Measurements from ENCODE around the gene ZNF609. TPM values are rescaled to one million over a fixed set of nuclear protein-coding genes. Genes with fewer than 3 reads are reported as not detected.

ZNF609 gene
- polyA plus RNA-seq, 1 experiment, result 12.5 TPM

DNA sequence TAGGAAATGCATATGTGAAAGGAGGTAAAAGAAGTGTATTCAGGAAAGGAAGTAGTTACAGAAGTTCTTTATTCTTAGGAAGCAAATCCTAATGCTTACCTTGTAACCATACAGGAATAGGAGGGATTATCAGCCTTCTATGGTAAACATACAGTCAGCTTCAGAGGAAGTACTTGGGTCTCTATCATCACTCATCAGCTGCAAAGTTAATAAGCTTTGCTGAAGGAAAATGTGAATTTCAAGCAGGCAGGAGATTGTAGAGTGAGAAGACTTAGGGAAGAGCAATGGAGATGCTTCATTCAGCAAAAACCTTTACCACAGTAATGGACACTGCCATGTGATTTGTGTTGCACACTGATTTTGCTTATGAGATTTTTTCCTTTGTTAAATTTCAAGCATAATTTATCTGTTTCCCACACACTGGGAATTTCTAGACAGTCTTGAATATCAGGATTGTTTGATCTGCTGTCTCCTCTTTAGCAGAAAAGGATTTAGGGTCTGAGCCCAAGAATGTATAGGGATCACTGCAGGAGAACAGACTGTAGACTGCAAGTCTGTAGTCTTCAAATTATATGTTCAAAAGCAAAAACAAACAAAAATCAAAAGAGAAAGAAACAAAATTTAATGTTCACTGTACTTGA, 150.8 kb downstream of the ZNF609 start:
- POLR2A ChIA-PET, result no interaction called here
- DNase-seq (ENCODE audit: low read depth), result no peak
- TF ChIP-seq, protein P1, sequence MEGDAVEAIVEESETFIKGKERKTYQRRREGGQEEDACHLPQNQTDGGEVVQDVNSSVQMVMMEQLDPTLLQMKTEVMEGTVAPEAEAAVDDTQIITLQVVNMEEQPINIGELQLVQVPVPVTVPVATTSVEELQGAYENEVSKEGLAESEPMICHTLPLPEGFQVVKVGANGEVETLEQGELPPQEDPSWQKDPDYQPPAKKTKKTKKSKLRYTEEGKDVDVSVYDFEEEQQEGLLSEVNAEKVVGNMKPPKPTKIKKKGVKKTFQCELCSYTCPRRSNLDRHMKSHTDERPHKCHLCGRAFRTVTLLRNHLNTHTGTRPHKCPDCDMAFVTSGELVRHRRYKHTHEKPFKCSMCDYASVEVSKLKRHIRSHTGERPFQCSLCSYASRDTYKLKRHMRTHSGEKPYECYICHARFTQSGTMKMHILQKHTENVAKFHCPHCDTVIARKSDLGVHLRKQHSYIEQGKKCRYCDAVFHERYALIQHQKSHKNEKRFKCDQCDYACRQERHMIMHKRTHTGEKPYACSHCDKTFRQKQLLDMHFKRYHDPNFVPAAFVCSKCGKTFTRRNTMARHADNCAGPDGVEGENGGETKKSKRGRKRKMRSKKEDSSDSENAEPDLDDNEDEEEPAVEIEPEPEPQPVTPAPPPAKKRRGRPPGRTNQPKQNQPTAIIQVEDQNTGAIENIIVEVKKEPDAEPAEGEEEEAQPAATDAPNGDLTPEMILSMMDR (IDR thresholded peaks at IDR 0.05; ENCODE audit: insufficient read depth, low read depth, low read length), result no peak
- Histone ChIP-seq H3K36me3 (ENCODE audit: control insufficient read depth, insufficient read depth, low read length) (no peaks in the 10 kb centered on the region), H3K4me3 (ENCODE audit: low read depth, low read length) (no peak overlapping the region), H3K27me3 (ENCODE audit: control insufficient read depth, insufficient read depth, low read length) (no peaks in the 10 kb centered on the region)
- CTCF ChIA-PET, result interaction anchor here (0.6 kb wide), 1 partner anchor 21 kb away, joined by 3 read pairs; no protein-coding TSS in a partner anchor

DNA sequence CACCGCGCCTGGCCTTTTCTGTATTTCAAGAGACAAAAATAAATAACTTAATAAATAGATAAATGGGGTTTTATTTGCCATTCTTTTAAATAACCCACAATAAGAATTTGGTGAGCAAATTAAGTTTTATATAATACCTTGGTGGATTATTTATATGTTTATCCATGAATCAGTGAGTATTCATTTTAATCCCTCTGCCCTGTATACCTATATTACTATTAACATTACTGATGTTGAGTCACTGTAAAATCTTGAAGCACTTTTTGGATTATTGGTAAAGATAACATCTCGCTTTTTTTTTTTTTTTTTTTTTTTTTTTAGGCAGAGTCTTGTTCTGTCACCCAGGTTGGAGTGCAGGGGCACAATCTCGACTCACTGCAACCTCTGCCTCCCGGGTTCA, 154.1 kb downstream of the ZNF609 start:
- Histone ChIP-seq H3K27me3 (ENCODE audit: control insufficient read depth, insufficient read depth, low read length) (no peaks in the 10 kb centered on the region), H3K4me3 (ENCODE audit: low read depth, low read length) (no peak overlapping the region), H3K36me3 (ENCODE audit: control insufficient read depth, insufficient read depth, low read length) (no peaks in the 10 kb centered on the region)
- DNase-seq (ENCODE audit: low read depth), result no peak
- ChIA-PET POLR2A (interaction anchor here (0.6 kb wide), 1 partner anchor 30 kb away, joined by 4 read pairs; no protein-coding TSS in a partner anchor), CTCF (no interaction called here)
- TF ChIP-seq, protein P1 (IDR thresholded peaks at IDR 0.05; ENCODE audit: insufficient read depth, low read depth, low read length), result no peak

DNA sequence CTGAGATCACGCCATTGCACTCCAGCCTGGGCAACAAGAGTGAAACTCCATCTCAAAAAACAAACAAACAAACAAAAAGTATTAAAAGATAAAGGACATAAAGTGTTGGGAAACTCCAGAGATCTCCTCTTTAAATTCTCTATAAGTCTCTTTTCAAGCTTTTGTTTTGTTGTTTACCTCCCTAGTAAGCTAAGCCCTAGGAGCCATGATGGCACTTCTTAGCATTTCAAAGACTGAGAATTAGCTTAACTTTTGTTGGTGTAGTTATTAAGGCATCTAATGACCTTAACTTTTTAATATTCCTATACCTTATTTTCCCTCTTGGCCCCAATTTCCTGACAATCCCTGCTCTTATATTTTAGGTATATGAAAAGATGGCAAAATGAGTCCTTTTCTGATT, 157.3 kb downstream of the ZNF609 start:
- no peaks in the 10 kb centered on the region for H3K27me3 ChIP-seq (ENCODE audit: control insufficient read depth, insufficient read depth, low read length)
- CTCF ChIA-PET, result interaction anchor here (0.7 kb wide), 1 partner anchor 89 kb away, joined by 3 read pairs; no protein-coding TSS in a partner anchor
- no peak overlapping the region for H3K4me3 ChIP-seq (ENCODE audit: low read depth, low read length)
- TF ChIP-seq, protein P1 (IDR thresholded peaks at IDR 0.05; ENCODE audit: insufficient read depth, low read depth, low read length), result no peak
- no peak for DNase-seq (ENCODE audit: low read depth)
- POLR2A ChIA-PET, result no interaction called here
- 0 out of 2 replicates have a peak, but pooled peaks cover under 1% of the 10 kb centered on the region for H3K36me3 ChIP-seq (ENCODE audit: control insufficient read depth, insufficient read depth, low read length)

DNA sequence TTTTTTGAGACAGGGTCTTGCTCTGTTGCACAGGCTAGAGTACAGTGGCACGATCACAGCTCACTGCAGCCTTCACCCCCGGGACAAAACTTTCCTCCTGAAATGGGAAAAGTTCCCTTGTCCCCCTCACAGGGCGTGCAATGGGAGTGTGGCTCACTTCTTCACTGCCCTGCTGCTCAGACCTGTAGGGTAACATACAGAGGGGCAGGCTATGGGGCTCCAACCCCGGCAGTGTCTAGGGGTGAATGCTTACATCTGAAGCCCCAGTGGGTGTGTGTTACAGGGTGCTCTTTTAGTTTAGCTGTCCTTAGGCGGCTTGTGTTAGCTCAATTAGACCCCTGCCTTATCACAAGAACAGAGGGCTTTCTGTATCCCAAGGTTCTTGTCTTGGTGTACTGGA, 157.8 kb downstream of the ZNF609 start:
- CTCF ChIA-PET, result interaction anchor here (0.7 kb wide), 1 partner anchor 89 kb away, joined by 3 read pairs; no protein-coding TSS in a partner anchor

DNA sequence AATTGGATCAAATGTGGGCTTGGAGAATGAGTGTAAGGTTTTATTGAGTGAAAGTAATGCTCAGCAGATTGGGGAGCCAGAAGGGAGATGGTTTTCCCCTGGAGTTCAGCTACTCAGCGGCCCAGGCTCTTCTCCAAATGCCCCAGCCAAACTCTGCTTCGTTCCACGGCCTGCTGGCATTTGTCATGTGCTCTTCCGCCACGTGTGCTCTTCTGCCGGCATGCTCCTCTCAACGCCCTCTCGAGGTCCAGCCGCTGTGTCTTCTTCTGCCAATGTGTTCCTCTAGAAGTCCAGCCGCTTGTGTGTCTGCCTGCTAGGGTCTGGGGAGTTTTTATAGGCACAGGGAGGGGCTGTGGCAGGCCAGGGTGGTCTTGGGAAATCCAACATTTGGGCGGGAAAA, 158.2 kb downstream of the ZNF609 start:
- Histone ChIP-seq H3K4me3 (ENCODE audit: low read depth, low read length) (no peak overlapping the region), H3K27me3 (ENCODE audit: control insufficient read depth, insufficient read depth, low read length) (no peaks in the 10 kb centered on the region), H3K36me3 (ENCODE audit: control insufficient read depth, insufficient read depth, low read length) (peaks cover 2% of the 10 kb centered on the region; the same call in 1 of the 2 replicates)
- TF ChIP-seq, protein P1 (IDR thresholded peaks at IDR 0.05; ENCODE audit: insufficient read depth, low read depth, low read length), result no peak
- CTCF ChIA-PET, result no interaction called here
- POLR2A ChIA-PET, result no interaction called here
- no peak for DNase-seq (ENCODE audit: low read depth)

More for the DNA sequence above, 157.8 kb downstream of the ZNF609 start:
- TF ChIP-seq, protein P1 (IDR thresholded peaks at IDR 0.05; ENCODE audit: insufficient read depth, low read depth, low read length), result no peak
- Histone ChIP-seq H3K4me3 (ENCODE audit: low read depth, low read length) (no peak overlapping the region), H3K27me3 (ENCODE audit: control insufficient read depth, insufficient read depth, low read length) (no peaks in the 10 kb centered on the region), H3K36me3 (ENCODE audit: control insufficient read depth, insufficient read depth, low read length) (peaks cover 2% of the 10 kb centered on the region; the same call in 1 of the 2 replicates)
- no peak for DNase-seq (ENCODE audit: low read depth)
- POLR2A ChIA-PET, result no interaction called here
